HG02798 (cell line): ENCODE data around the gene HOPX.
A peak's percentile ranks its signal among the peaks of the same experiment; 100 is the strongest.
"Not testable (repeated sequence)": the region's sequence is repeated elsewhere in the genome, so short reads cannot be mapped to it uniquely, and the experiment has no call there.

Source experiments
- ATAC-seq: cut with Tn5 transposase; IDR thresholded peaks from one replicate; pipeline ENCODE4 v1.9.1; 2021; ENCODE audit warnings: mild to moderate bottlenecking; ENCODE audit not compliant: unreplicated experiment, poor library complexity

HOPX gene

DNA sequence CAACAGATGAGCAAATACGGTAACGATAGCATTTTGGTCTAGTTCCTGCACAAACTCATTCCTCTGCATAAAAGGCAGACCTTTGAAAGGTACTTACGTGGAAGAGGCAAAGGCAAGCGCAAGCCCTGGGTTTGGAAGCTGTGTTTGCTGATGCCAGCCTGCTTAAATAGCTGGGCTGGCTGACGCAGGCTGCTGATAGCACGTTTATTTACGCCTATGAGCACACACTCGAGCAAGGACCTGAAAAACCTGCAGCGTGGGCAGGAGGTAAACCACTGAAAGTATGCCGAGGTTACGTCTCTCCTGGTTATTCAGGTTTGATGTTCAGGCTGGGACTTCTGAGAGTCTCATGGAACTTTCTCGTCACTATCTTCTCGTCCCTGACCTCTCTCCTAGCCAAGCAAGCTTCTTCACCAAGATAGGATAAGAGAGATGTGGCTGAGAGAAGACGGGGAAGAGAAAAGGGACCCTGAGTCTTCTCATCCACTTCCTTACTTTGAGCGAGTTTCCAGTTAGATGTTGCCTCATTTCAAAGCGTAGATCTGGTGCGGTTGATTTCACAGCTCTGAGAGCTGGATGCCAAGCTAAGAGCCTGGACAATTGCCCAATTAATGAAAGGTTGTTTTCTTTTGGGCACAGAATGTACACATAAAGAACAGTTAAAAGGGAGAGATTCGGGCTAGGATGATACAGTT lies at the start of gene HOPX:
TSS of gene HOPX (minus strand) at position 139 of the 695 bp plus-strand sequence. CDS start 23,480 bp downstream, outside the sequence.
- peak; percentile 90 for ATAC-seq

DNA sequence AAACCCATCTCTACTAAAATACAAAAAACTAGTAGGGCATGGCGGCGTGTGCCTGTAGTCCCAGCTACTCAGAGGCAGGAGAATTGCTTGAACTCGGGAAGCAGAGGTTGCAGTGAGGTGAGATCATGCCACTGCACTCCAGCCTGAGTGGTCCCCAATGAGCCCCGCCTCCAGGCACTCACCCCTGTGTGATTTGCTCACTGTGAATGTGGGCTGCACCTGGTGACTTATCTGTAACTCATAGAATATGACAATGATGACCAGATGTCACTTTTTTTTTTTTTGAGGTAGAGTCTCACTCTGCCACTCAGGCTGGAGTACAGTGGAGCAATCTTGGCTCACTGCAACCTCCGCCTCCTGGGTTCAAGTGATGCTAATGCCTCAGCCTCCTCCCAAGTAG lies 49.0 kb upstream of the HOPX start:
- ATAC-seq, result no peak

- ATAC-seq, result no peak
Measured at GRCh38 chr4:56728512-56728911, 47.4 kb upstream of the HOPX start.

- ATAC-seq, result no peak
Measured at GRCh38 chr4:56727150-56727549, 46.1 kb upstream of the HOPX start.

GRCh38 chr4:56726593-56726992 lies 45.5 kb upstream of the HOPX start:
- not testable (repeated sequence) for ATAC-seq

GRCh38 chr4:56723659-56724230 lies 42.6 kb upstream of the HOPX start:
- ATAC-seq, result no peak

GRCh38 chr4:56723201-56723605 lies 42.1 kb upstream of the HOPX start:
- peak; percentile 53 for ATAC-seq

- ATAC-seq, result no peak
Measured at GRCh38 chr4:56708146-56708545, 27.1 kb upstream of the HOPX start.

GRCh38 chr4:56705966-56706365 lies 24.9 kb upstream of the HOPX start:
- ATAC-seq, result no peak

DNA sequence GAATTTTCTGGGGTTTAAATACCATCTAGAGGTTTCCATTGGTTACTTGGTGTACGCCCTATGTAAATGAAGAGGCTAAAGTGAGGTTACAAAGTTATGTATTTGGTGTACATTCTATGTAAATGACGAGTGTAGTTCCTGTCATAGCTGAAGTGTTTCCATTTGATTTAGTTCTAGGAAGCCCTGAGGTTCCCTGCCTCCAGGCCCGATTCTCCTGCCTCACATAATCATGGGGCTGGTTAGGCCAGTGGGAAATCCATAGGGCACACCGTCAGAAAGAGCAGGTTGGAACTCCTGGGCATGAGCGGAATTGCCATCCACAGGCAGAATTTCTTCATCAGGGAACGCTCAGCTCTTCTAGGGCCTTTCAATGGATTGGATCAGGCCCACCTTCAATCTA lies 24.2 kb upstream of the HOPX start:
- no peak for ATAC-seq

DNA sequence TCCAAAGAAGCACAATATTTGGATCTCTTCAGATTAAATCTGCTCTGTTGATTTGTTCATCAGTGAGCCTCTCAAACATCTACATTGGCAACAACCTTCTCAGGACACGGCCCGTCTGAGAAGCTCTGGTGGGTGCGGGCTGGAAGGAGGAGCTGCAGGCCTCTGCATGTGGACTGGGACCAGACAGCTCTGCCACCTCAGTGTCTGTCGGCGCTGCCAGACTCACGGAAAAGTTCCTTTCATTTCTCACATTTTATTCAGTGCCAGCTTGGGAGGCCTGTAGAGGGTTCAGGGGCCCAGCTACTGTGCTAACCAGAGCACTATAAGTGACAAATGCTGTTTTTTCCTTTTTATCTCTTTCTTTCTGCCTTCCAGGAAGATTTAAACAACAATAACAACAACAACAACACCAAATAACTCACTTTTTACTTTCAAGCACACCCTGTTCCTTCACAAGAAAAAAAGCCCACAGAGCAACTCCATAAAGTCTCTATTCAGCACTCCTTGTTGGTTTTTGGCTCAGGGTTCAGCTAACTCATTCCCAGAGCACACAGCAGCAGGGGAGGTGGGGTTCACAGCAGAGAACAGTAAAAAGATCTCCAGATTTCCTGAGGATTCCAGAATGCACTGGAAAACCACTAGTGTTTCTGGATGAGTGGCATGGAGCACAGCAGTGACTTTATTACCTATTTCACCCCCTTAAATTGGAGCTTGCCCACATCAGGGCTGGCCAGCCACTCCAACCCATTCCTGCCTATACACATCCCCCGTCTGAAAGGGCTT lies 23.2 kb upstream of the HOPX start:
- no peak for ATAC-seq

- no peak for ATAC-seq
Measured at GRCh38 chr4:56703378-56703777, 22.3 kb upstream of the HOPX start.

- no peak for ATAC-seq
Measured at GRCh38 chr4:56701644-56702043, 20.5 kb upstream of the HOPX start.

DNA sequence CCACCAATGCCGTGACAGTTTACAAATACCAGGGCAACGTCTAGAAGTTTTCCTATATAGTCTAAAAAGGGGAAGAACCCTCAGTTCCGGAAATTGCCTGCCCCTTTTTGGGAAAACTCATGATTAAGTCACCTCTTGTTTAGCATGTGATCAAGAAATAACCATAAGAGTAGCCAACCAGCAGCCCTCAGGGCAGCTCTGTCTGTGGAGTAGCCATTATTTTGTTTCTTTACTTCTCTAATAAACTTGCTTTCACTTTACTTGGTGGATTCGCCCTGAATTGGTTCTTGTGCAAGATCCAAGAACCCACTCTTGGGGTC lies 20.0 kb upstream of the HOPX start:
- ATAC-seq, result no peak

GRCh38 chr4:56699537-56700105 lies 18.5 kb upstream of the HOPX start:
- no peak for ATAC-seq

- no peak for ATAC-seq
Measured at GRCh38 chr4:56698329-56698728, 17.2 kb upstream of the HOPX start.

GRCh38 chr4:56696056-56696455 lies 15.0 kb upstream of the HOPX start:
- ATAC-seq, result no peak

- not testable (repeated sequence) for ATAC-seq
Measured at GRCh38 chr4:56693476-56693875, 12.4 kb upstream of the HOPX start.

DNA sequence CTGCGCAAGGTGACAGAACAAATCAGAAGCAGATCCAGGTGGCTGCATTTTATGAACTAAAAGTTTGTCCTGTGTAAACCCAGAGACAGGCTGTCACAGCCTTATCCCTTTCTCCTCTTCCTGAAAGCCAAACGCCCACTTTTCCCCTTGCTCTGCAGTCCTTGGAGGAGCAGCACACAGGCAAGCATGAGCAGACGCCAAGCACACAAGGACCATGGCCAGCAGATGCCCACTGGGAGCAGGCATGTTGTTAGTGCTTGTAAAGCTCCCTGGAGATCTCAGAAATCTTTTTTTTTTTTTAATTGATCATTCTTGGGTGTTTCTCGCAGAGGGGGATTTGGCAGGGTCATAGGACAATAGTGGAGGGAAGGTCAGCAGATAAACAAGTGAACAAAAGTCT lies 11.5 kb upstream of the HOPX start:
- ATAC-seq, result no peak

DNA sequence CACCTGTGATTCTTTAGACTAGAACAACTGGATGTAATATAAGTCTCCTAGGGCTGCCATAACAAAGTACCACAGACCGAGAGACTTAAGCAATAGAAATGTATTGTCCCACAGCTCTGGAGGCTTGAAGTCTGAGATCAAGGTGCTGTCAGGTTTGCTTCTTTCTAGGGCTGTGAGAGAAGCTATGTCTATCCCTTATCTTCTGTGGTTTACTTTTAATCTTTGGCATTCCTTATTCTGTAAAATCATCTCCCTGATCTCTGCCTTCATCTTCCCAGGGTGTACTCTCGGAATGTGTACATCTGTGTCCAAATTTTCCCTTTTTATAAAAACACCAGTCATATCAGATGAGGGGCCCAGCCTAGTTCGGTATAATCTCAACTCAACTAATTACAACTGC lies 10.3 kb upstream of the HOPX start:
- ATAC-seq, result no peak

GRCh38 chr4:56690393-56690792 lies 9.3 kb upstream of the HOPX start:
- no peak for ATAC-seq
